GM19035 (cell line): ENCODE results near the gene CCNQ.

ENCODE experiments used
- ATAC-seq: cut with Tn5 transposase; IDR thresholded peaks from one replicate; pipeline ENCODE4 v1.9.1; 2021; ENCODE audit not compliant: unreplicated experiment

Gene CCNQ

DNA sequence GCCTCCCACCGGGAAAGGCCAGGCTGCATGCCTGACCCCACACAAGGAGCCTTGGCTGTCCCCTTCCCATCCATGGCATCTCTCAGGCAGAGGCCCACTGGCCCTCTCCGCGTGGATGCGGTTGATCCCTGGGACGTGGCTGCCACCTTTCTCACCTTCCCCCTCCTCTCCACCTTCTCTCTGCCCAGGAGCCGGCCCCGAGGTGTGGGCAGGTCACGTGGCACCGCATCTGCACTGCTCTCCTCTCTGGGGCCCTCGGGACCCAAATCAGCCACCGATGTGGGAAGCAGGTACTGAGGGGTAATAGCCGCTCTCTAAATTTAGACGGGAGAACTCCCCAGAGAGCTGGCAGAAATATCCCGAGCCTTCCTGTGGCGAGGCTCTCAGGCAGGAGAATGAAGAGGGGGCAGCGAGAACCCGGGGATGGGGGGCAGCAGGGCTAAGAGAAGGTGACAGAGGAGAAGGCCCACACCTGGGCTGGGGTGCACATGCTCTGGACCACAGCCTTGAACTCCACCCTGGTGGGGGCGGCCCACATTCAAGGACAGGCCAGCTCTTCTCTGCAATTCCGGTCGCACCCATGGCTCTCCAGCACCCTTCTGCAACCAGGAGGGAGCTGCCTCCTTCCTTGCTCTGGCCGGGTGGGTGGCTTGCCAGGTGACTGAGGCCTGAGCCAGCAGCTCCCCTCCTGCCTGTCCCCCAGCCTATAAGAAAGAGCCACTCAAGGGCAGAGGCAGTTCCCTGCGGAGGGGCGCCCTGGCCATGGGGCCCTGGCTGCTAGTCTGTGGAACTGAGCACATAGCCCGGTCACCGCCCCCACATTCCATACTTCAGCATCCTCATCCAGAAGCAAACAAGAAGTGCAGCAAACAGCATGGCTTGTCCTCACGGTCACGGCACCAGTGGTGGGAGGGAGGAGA is 38.4 kb upstream of the CCNQ start:
- ATAC-seq: no peak

DNA sequence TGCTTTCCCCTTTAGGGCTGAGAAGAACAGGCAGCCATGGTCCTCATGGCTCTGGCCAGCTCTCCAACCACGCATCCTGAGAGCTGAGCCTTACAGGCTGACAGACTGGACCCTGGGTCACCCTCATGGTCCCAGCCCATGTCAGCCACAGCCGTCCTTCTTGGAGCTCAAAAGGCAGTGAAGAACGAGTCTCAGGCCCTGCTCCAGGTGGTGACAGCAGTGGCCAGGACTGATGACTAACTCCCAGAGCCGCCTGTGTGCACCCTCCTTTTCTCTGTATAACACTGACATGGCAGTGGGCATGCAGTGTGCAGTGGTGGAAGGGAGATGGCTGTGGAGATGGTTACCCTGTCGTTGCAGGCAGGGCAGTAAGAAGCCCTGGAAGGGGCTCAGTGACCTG is 37.8 kb upstream of the CCNQ start:
- ATAC-seq: no peak

DNA sequence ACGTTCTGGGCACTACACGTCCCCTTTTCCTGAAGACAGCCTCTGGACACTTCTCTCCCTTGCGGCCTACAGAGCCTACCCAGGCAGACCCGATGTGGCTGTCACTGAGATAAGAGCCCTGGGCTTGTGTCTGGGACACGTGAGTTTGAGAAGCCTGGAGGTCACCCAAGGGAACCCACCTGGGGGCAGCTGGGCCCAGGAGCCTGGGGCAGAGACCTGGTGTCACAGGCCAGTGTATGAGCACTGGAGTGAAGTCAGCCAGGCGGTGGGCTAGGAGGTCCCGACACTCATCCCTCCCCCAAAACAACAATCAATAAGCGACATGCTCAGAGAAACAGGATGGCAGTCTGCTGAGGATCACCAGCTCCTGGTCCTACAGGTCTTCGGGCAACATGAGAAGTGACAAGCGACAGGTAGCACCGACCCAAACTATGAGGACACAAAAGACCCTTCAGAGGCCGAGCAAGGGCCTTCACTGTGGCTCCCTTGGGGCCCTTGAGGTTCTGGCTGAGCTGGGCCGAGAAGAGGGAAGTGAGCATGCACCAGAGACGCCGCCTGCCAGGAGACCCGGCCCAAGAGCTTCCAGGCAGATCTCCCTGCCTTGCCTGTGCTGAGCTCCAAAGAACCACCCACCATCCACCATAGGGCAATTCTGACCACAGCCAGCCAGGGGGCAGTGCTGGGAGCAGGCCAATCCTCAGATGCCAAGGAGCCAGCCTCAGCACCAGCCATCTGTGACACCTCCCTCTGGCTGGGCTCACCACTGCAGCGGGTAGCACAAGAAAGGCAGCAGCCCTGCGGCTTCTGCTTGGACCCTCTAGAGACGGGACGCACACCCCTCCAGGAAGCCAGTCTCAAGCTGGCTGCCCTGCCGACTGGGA is 37.1 kb upstream of the CCNQ start:
- ATAC-seq: no peak

DNA sequence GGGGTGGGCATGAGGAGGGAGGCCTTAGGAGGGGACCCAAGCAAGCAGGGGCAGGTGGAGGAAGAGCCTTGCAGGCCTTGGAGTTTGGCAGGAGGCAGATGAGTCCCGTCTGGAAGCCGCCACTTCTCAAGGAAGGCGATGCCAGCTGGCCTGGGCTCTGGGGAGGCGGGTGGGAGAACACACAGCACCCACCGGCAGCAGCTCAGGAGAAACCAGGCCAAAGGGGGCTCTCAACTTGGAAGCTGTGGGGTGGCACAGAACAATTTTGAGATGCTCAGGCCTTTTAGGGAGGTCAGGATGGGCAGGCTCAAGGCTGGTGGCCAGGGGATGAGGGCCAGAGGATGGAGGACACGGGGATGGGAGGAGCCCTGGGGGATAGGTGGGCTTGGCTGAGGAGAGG is 36.4 kb upstream of the CCNQ start:
- no peak for ATAC-seq

DNA sequence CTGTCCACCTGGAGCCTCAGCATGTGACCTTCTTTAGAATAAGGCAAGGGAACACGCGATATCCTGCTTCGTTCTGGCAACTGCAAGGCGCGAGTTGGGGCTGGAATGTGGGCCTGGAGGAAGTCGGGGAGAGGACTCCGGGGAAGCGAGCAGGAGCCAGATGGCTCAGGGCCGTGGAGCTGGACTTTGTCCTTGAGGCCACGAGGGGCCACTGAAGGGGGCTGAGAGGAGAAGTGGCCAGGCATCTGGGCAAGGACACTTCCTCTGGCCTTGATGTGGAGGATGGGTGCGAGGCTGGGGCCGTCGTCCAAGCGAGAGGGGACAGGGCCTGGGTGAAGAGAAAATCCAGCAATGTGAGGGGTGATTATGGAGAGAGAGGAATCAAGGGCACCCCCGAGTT is 35.9 kb upstream of the CCNQ start:
- ATAC-seq: no peak

DNA sequence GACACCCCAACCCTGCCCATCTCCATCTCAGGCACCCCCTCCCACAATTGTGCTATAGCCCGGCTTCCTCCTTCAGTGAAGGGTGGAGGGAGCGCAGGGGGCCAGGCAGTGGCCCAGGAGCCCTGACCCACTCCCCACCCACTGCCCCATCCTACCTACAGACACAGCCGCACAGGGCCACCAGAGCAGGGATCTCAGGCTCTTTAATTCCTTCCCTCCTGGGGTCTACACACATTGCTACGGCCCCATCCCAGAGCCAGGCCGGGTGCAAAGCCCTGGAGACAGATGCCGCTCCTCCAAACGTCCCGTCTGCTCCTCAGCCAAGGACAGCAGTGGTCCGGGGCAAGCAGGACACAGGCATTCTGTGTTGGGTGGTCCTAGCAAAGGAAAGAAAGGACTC is 35.3 kb upstream of the CCNQ start:
- ATAC-seq: no peak

DNA sequence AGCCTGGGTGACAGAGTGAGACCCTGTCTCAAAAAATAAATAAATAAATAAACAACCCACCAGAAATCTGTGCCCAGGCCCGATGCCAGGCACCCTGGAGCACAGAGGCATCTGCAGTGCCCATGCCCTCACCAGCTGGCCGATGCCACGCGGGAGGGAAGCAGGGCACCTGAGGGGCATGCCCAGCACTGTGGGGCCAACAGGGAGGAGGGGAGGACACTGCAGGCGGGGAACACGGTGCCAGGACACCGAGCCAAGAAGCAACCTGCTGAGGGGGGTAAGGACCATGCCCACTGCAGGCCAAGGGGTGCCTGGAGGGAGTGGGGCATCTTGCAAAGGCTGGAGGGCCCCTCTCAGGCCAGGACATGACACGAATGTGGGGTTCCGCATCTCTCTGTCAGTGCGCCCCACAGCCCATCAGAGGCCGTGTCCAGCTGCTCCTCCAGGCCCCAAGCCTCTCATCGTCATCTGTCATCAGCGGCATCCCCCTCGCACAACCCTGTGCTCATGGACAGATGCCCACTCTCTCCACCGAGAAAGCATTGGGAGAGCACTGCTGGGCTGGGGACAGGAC is 34.8 kb upstream of the CCNQ start:
- no peak for ATAC-seq

DNA sequence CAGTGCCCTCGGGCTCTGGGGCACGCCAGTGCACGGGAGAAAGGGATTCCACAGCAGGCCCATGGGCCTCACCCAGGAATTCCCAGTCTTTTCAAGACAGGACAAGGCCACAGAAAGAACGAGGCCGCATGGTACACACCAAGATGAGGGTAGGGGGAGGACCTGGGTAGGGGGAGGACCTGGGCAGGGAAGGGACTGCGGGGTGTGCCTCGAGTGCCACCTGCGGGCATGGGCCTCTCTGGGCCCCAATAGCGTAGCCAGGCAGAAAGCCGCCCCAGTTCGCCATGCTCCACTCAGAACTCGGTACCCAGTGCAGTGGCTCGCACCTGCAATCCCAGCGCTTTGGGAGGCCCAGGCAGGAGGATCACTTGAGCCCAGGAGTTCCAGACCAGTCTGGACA is 34.1 kb upstream of the CCNQ start:
- no peak for ATAC-seq

DNA sequence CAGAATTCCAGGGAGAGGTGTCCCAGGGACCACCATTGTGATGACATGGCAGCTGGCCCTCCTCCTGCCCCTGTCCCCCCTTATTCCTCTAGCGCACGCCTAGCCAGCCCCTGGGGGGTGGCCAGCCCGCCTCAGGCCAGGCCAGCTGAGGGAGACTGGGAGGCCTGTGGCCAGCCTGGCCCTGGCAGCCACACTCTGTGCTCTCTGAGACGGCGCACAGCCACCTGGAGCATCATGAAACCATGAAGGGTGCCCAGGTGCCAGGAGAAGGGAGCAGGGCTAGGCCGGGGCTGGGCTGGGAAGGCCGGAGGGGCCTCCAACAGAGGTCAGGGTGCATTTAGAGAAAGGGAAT is 33.6 kb upstream of the CCNQ start:
- ATAC-seq: no peak

DNA sequence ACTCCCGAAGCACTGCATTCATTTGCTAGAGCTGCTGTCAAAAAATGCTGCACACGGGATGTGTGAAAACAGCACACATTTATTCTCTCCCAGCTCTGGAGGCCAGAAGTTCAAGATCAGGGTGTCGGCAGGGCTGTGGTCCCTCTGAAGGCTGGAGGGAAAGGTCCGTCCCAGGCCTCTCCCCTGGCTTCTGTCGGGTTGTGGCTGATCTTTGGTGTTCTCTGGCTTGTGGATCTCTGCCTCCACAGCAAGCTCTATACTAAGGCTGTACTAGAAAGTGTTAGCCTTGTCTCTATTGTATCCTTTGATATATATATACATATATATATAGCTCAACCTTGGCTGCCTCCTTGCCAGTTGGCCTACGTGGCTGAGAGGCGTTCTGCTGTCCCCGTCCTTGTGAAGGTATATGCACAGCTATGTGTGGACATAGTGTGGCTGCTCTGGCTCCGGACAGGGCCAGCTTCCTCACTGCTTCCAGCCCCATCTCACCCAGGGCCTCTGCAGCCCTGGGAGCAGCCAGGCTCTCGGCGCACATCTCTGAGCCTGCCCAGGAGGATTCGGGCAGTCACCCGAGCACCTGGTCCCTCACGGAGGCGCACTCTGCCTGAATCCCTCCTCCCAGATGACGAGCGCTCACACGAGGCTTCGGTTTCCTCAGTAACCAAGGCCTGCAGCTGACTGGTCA is 33.1 kb upstream of the CCNQ start:
- no peak for ATAC-seq

DNA sequence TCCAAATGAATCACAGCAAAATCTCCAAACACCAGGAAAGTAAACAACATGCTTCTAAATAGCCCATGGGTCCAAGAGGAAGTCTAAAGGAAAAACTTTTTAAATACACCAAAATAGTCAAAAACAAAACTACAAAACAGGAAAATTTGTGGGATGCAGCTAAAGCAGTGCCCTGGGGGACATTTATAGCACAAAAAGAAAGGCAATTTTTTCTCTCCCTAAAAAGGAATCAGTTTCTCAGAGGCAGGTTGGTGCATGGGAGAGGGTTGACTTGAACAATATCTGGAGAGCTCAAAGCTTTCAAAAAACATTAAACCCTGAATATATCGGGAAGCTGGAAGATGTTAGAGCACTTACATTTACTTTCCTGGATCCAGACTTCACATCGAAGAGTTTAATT is 32.4 kb upstream of the CCNQ start:
- ATAC-seq: no peak

DNA sequence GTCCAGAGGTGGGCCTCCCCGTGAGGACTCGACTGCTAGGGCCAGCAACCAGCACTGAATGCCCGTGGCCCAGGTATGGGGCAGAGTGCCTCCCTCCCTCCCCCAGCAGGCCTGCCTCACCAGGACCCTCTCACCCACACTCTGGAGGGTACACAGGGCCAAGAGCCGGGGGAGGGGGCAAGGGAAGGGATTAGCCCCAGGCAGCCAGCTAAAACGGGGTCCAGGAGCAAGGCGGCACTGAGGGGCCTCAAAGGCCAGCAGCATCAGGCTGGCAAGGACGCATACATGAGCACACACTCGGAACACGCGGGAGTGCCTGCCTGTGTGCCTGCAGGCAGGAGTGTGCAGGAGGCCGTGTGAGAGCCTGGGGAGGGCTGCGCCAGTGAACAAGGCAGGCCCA is 29.7 kb upstream of the CCNQ start:
- no peak for ATAC-seq

DNA sequence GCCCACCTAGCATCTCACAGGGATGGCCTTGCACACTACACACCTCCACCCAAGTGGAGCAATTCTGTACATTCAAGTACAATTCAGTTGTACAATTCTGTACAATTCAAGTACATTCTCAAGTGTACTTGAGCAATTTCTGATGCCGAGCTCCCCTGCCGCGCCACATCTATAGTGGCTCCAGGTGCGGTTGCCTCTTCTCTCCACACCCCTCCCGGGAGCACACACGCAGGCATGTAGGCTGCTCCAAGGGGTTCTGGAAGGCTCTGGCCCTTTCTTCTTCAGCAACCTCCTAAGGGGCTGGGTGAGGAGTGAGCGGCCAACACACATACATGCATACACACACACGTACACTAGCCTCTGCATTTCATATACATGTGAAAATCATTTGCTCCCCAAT is 29.2 kb upstream of the CCNQ start:
- no peak for ATAC-seq

DNA sequence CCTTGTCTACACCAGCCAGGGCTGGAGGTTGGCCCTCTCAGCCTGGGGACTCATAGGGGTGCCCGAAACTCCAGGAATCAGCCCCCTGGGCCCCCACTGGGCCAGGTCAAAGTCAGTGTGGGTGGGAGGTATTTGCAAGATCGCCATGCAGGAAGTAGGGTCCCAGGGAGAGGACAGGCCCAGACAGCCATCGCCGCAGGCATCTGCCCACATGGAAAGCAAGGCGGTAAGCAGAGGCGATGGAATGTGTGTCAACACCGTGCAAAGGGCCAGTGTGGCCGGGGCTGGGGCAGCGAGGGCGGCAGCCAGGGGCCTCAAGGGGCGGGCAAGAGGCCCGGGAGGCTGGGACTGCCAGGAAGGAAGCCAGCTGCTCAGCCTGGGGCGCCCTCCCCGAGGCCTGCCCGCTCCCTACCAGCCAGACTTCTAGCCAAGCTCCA is 28.8 kb upstream of the CCNQ start:
- no peak for ATAC-seq

DNA sequence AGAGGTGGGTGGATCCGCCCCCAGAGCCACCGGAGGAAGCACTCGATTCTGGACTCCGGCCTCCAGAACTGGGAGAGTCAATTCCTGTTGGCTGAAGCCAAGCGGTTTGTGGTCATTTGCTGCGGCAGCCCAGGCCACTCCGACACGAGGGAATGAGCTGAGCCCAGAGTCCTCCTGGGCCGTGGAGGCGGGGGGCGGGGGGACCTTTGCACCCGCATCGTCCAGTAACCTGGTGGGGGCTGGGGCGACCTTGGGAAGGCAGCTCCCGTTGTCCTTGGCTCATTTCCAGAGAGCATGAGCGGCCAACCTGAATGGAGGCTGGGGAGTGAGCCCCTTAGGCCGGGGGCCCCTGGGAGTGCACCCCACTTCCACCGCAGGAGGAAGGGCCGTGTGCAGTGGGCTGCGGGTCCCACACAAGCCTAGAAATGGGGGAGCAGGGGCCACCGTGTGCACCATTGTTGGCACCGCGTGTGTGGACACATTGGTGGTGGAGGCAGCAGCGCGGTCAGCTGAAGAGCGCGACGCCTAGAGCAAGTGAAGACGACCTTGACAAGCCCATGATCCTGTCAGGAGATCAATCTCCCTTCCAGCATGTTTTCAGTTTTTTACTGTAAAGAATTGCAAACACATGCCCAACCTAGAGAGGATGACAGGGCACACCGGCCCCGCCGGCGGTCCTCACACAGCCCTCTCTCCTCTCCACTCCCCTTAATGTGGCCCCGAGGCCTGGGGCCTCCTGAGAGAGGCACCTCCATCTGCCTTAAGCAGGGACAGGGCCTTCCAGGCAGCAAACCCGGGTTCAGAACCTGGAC is 28.1 kb upstream of the CCNQ start:
- no peak for ATAC-seq

DNA sequence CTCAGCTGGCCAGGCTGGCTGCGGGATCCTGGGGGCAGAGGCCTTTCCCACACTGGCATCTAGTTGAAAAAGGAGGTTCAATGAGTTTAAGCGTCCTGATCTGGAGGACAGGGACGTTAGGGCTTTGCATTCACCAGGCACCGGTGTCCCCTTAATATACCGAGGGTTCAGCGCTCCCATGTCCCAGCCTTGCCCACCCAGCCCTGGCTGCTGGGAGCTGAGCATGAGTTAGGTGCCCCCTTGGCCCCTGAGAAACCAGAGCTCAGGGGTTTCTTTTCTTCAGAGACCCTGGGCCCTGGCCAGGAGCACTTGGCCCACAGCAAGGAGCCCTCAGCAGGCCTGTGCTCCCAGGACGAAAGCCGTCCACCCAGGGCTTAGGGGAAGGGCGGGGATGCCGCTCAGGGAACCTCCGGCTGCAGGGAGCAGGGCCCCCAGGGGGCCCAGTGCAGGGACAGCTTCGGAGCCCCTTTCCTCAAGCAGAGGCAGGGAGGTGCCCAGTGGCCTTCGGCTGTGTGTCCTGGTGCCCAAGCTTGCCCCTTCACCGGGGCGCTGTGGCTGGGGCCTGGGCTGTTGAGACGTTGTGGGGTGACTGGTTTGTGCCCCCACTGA is 27.2 kb upstream of the CCNQ start:
- ATAC-seq: no peak

DNA sequence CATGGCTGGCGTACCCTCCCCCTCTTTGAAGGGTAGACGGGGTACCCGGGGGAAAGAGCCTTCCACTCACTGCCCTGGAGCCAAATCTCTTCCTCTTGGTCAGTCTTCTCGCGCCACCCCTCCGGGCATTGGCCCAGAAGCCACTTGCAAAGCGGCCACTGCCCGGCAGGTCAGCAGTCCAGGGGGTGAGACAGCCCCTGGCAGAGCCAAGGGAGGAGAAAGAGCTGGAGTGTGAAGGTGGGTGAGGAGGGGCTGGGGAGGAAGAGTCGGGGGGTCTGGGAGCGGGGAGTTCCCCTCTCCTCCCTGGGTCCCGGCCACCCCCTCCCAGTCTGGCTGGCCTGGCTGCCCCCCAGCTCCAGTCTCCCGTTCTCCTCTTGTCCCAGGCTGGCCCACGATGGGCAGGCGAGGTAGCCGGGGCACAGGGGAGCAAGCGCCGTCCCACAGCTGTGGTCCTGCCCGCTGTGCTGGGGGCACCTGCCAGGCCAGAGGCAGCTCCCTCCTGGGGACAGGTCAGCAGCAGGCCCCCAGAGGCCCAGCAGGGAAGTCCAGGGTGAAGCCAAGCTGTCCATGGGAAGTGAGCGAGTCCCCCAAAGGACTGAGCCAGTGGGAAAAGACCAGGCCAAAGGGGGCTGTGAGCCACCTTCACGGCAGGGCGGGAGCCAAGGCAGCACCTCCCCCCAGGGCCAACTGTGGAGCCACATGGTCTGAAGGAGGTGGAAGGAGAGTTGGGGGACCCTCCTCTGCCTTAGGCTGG is 26.5 kb upstream of the CCNQ start:
- no peak for ATAC-seq

DNA sequence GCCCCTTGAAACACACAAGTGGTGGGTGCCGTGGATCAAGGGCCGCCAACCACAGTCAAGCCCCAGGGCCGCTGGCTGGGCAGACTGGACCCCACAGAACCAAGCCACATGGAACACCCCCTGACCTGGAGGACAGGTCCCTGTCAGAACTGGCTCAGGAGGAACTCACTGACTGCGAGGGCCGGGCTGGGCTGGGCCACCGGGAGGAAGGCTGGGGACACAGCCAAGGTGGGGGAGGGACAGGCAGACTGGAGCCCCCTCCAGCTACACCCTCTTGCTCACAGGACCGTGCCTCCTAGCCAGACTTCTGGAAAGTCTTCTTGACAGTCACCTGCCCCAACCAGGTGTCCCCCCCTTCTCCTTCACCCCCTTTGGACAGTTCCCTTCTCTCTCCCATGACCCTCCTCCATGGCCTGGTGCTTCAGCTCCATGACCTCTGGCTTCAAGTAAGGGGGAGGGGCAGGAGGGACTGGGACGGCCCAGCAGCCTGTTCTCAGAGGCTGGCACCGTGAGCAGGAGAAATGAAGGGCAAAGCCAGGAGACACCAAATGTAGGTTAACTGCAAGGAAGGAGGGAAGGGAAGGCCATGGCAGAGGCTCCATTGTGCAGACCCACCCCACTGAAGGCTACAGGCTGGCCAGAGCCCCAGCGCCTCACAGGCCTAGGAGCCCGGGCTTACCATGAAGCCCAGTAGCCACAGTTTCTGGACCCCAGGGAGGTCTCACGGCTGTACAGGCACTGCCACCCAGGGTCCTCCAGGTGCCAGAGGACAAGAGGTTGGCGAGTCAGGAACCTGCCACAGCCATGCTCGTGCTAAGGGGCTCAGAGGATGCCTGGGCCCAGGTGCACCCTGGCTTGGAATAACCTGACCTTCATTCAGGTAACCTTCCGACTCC is 25.5 kb upstream of the CCNQ start:
- ATAC-seq: no peak
